GM12878 (cell line): ENCODE data around the gene BFSP2. TPM values are rescaled to one million over a fixed set of nuclear protein-coding genes. Genes with fewer than 3 reads are reported as not detected.

Experiments used
- ATAC-seq: fragments of 200-7000 bp; cut with Tn5 transposase; 3 replicates; pipeline ENCODE4 v1.9.1; 2020; ENCODE audit warnings: mild to moderate bottlenecking, moderate library complexity
- BruUV-seq: library from RNA; stranded (reverse); fragments of 400-500 nt; replicated peaks from 2 replicates; lab custom pipeline; 2021; lab: Mats Ljungman, UMichigan
- CTCF ChIA-PET: fragments of 300-600 bp; sonication (Branson Sonifier 250); formaldehyde crosslinking; extraction: SDS; loops from one replicate; lab custom pipeline; 2021; ENCODE audit warnings: inconsistent platforms; lab: Yijun Ruan, JAX
- POLR2A ChIA-PET: fragments of 350-600 bp; formaldehyde crosslinking; extraction: SDS; loops from one replicate; lab custom pipeline; 2021; ENCODE audit warnings: inconsistent platforms; lab: Charles Lee
- RAD21 ChIA-PET: fragments of 300-600 bp; sonication (Branson Sonifier 250); formaldehyde crosslinking; loops from one replicate; lab custom pipeline; 2023; ENCODE audit warnings: antibody characterized with exemption; ENCODE audit not compliant: unreplicated experiment; lab: Charles Lee
- SMC1A ChIA-PET: fragments of 300-600 bp; sonication (Branson Sonifier 250); formaldehyde crosslinking; loops from one replicate; lab custom pipeline; 2023; ENCODE audit not compliant: unreplicated experiment, uncharacterized antibody; lab: Charles Lee
- DNase-seq: peaks from one replicate; pipeline ENCODE4 v3.0.0-alpha.2; 2011; ENCODE audit warnings: low read depth, low spot score
- FAIRE-seq: peaks from 3 replicates; lab custom pipeline; 2011; peaks lifted over from hg19 to GRCh38; lab: Jason Lieb, UNC
- H2AFZ ChIP-seq: 2 replicates; pipeline ENCODE4 v1.6.0; 2011; ENCODE audit warnings: low read depth, low read length, control low read depth; ENCODE audit not compliant: control insufficient read depth
- H3K27ac ChIP-seq: 2 replicates; pipeline ENCODE4 v1.5.1; 2011; ENCODE audit warnings: control low read depth; ENCODE audit not compliant: control insufficient read depth, insufficient read depth
- H3K27me3 ChIP-seq, 2 experiments: replicated peaks in 1 of 2; 2 replicates each; pipeline versions ENCODE4 v1.6.0 to v1.6.1; 2011; ENCODE audit warnings: low read length in 1 of 2; ENCODE audit not compliant: control insufficient read depth in 2 of 2, insufficient read depth in 2 of 2
- H3K36me3 ChIP-seq, 2 experiments: 2 replicates each; pipeline ENCODE4 v1.5.1; 2011; ENCODE audit warnings: low read length in 1 of 2; ENCODE audit not compliant: control insufficient read depth in 2 of 2, insufficient read depth in 2 of 2
- H3K4me1 ChIP-seq: 2 replicates; pipeline ENCODE4 v1.6.1; 2011; ENCODE audit warnings: mild to moderate bottlenecking, low read length, moderate library complexity, mixed read lengths; ENCODE audit not compliant: control insufficient read depth, insufficient read depth
- H3K4me2 ChIP-seq: 2 replicates; pipeline ENCODE4 v1.6.0; 2011; ENCODE audit warnings: control low read depth; ENCODE audit not compliant: control insufficient read depth, insufficient read depth
- H3K4me3 ChIP-seq: fragments of 200-600 bp; sonication (generic); 2 replicates; pipeline ENCODE4 v1.5.1; 2016
- H3K79me2 ChIP-seq: 2 replicates; pipeline ENCODE4 v1.6.0; 2011; ENCODE audit warnings: low read length; ENCODE audit not compliant: control insufficient read depth, insufficient read depth
- H3K9ac ChIP-seq: 2 replicates; pipeline ENCODE4 v1.8.0; 2011; ENCODE audit warnings: low read length, control low read depth, mixed read lengths; ENCODE audit not compliant: control insufficient read depth, insufficient read depth
- H3K9me3 ChIP-seq: replicated peaks from 3 replicates; pipeline ENCODE4 v1.5.1; 2011; ENCODE audit warnings: mild to moderate bottlenecking, low read length; ENCODE audit not compliant: control insufficient read depth, insufficient read depth
- H4K20me1 ChIP-seq: 2 replicates; pipeline ENCODE4 v1.6.0; 2011; ENCODE audit not compliant: control insufficient read depth, insufficient read depth
- BHLHE40 ChIP-seq, 2 experiments: fragments of 450-650 bp in 1 of 2; IDR thresholded peaks; 2 replicates each; pipeline ENCODE4 v1.6.1; 2011 to 2017; ENCODE audit warnings: low read depth in 2 of 2, borderline replicate concordance in 1 of 2, improper control_type of control experiment in 1 of 2, low read length in 1 of 2, mild to moderate bottlenecking in 1 of 2
- BRCA1 ChIP-seq: IDR thresholded peaks from 2 replicates; pipeline ENCODE4 v1.6.1; 2011; ENCODE audit warnings: low read depth, low read length, improper control_type of control experiment
- CEBPB ChIP-seq, 2 experiments: fragments of 150-350 bp in 1 of 2; IDR thresholded peaks; 2 replicates each; pipeline ENCODE4 v1.6.1; 2012 to 2014; ENCODE audit warnings: low read depth in 2 of 2, low read length in 2 of 2, borderline replicate concordance in 1 of 2, inconsistent platforms in 1 of 2
- E4F1 ChIP-seq: fragments of 450-650 bp; IDR thresholded peaks from 2 replicates; pipeline ENCODE4 v1.6.1; 2018; ENCODE audit warnings: borderline replicate concordance, mild to moderate bottlenecking; ENCODE audit not compliant: partially characterized antibody
- LARP7 ChIP-seq: fragments of 450-650 bp; IDR thresholded peaks from 2 replicates; pipeline ENCODE4 v1.6.1; 2017; ENCODE audit warnings: mild to moderate bottlenecking
- MYC ChIP-seq: IDR thresholded peaks from 2 replicates; pipeline ENCODE4 v1.6.1; 2011; ENCODE audit warnings: mild to moderate bottlenecking, low read length, moderate library complexity, inconsistent platforms; ENCODE audit not compliant: insufficient read depth, insufficient replicate concordance, insufficient read length, severe bottlenecking
- NFIC ChIP-seq: IDR thresholded peaks from 2 replicates; pipeline ENCODE4 v1.6.1; 2012; ENCODE audit warnings: low read depth, mild to moderate bottlenecking, inconsistent platforms, low read length, moderate library complexity
- NFXL1 ChIP-seq: fragments of 450-650 bp; IDR thresholded peaks from 2 replicates; pipeline ENCODE4 v1.6.1; 2017; ENCODE audit warnings: antibody characterized with exemption, mild to moderate bottlenecking, borderline replicate concordance
- POLR2AphosphoS2 ChIP-seq: IDR thresholded peaks from 2 replicates; pipeline ENCODE4 v1.6.1; 2011; ENCODE audit warnings: low read depth, mild to moderate bottlenecking, low read length, improper control_type of control experiment, moderate library complexity
- REST ChIP-seq: IDR thresholded peaks from 2 replicates; pipeline ENCODE4 v1.6.1; 2012; ENCODE audit warnings: mild to moderate bottlenecking, low read depth, low read length
- SIN3A ChIP-seq: IDR thresholded peaks from 2 replicates; pipeline ENCODE4 v1.6.1; 2012; ENCODE audit warnings: low read depth, low read length, improper control_type of control experiment
- SPI1 ChIP-seq: IDR thresholded peaks from 2 replicates; pipeline ENCODE4 v1.6.1; 2011; ENCODE audit warnings: low read depth, mild to moderate bottlenecking, low read length, moderate library complexity, borderline replicate concordance; ENCODE audit not compliant: insufficient read depth
- STAT1 ChIP-seq: fragments of 450-650 bp; conservative IDR thresholded peaks from 2 replicates; pipeline ENCODE4 v1.6.1; 2014; ENCODE audit warnings: antibody characterized with exemption, mild to moderate bottlenecking
- TBL1XR1 ChIP-seq: IDR thresholded peaks from 2 replicates; pipeline ENCODE4 v1.6.1; 2012; ENCODE audit warnings: low read depth, low read length, improper control_type of control experiment
- ZBED1 ChIP-seq: IDR thresholded peaks from 2 replicates; pipeline ENCODE4 v1.6.1; 2016; ENCODE audit warnings: borderline replicate concordance
- ZBTB33 ChIP-seq: fragments of 450-650 bp; IDR thresholded peaks from 2 replicates; pipeline ENCODE4 v1.6.1; 2017; ENCODE audit warnings: mild to moderate bottlenecking
- ZNF24 ChIP-seq: fragments of 450-650 bp; IDR thresholded peaks from 2 replicates; pipeline ENCODE4 v1.6.1; 2017; ENCODE audit warnings: antibody characterized with exemption, mild to moderate bottlenecking
- ZNF622 ChIP-seq: fragments of 450-650 bp; IDR thresholded peaks from 2 replicates; pipeline ENCODE4 v1.6.1; 2017; ENCODE audit warnings: mild to moderate bottlenecking, inconsistent platforms
- WGBS: methylation state at CpG from one replicate; pipeline ENCODE4 v1.1.6; 2016; ENCODE audit warnings: low lambda C conversion rate; ENCODE audit not compliant: insufficient replicate concordance, insufficient coverage; ENCODE audit errors: missing lambda C conversion rate; 5-methylcytosine and 5-hydroxymethylcytosine counted together
- in situ Hi-C: fragments of 300-500 bp; cut with MboI; formaldehyde crosslinking; loops from 9 replicates; pipeline ENCODE4 v1.14.3; 2018; ENCODE audit warnings: mixed read lengths
- intact Hi-C: fragments of 100-400 bp; cut with micrococcal nuclease; formaldehyde crosslinking; loops from one replicate; pipeline ENCODE4 v1.14.2; 2022; ENCODE audit not compliant: unreplicated experiment
- polyA plus RNA-seq, 11 experiments: library from polyadenylated mRNA; depleted of rRNA in 4 of 11; unstranded in 6 of 11; stranded (reverse) in 5 of 11; fragments of >200 nt; fragmentation: Nextera tagmentation in 4 of 11; fragmentation: Illumina TruSeq in 1 of 11; extraction: Ambion mirVana in 4 of 11; extraction: Trizol in 1 of 11; gene quantifications; 1 replicate in 1 of 11; 2 replicates in 10 of 11; pipeline versions ENCODE4 v1.2.1 to v1.2.3, GENCODE V29; 2011 to 2016; ENCODE audit warnings: inconsistent platforms in 2 of 11, missing spikeins in 2 of 11, low read depth in 1 of 11
- total RNA-seq, 4 experiments: library from RNA; depleted of rRNA in 3 of 4; stranded (reverse); fragments of >200 nt in 3 of 4; fragmentation: Illumina TruSeq in 1 of 4; extraction: Trizol in 1 of 4; gene quantifications; 2 replicates each; pipeline versions ENCODE4 v1.2.1 to v1.2.3, GENCODE V29; 2013 to 2021

Gene BFSP2
- total and polyA plus RNA-seq, 10 of the 15 experiments (the other 5 are each of a cell fraction or from before 2014, with no cell fraction given): 1.5 to 20.4 (median 7.3) TPM

- H3K27me3 ChIP-seq: no peaks in the 10 kb centered on the region; a peak in 1 of 4 replicates
- ChIA-PET SMC1A (no interaction called here), POLR2A (no interaction called here), CTCF (no interaction called here), RAD21 (interaction anchor here (1.2 kb wide), 1 partner anchor 327 kb away, joined by 5 read pairs; no protein-coding TSS in a partner anchor)
- DNase-seq: no peak
- no peak for ATAC-seq
- intact Hi-C loops: no loop called here
- no peaks in the 10 kb centered on the region for H3K36me3 ChIP-seq
- in situ Hi-C loops: no loop called here
- no peaks in the 10 kb centered on the region for H3K9me3 ChIP-seq
- H3K4me2 ChIP-seq: no peak overlapping the region
- peaks cover 2% of the 10 kb centered on the region; the same call in 1 of the 2 replicates for H4K20me1 ChIP-seq
- H3K4me3 ChIP-seq: no peak overlapping the region
- no peaks in the 10 kb centered on the region for H3K4me1 ChIP-seq
- H3K27ac ChIP-seq: no peak overlapping the region
- H3K9ac ChIP-seq: no peak overlapping the region
- no peaks in the 10 kb centered on the region for H3K79me2 ChIP-seq
- WGBS: 0% methylated on average over 1 of the region's 1 CpG
- no peak for FAIRE-seq
- no TSS peak for BruUV-seq
- H2AFZ ChIP-seq: no peak overlapping the region
- no peak for TF ChIP-seq POLR2AphosphoS2
- no peak for TF ChIP-seq LARP7
- no peak for TF ChIP-seq CEBPB (IDR thresholded peaks at IDR 0.05; ENCODE audit: borderline replicate concordance in 1 of 2, low read depth in 2 of 2, low read length in 2 of 2)
- TF ChIP-seq BRCA1: no peak
- TF ChIP-seq ZNF24: no peak
- no peak for TF ChIP-seq NFXL1
- no peak for TF ChIP-seq BHLHE40 (IDR thresholded peaks at IDR 0.05; ENCODE audit: borderline replicate concordance in 1 of 2, low read depth in 2 of 2, low read length in 1 of 2)
- no peak for TF ChIP-seq ZBED1
- TF ChIP-seq STAT1: no peak
- no peak for TF ChIP-seq SPI1
- no peak for TF ChIP-seq E4F1
- no peak for TF ChIP-seq MYC
- no peak for TF ChIP-seq NFIC
- no peak for TF ChIP-seq TBL1XR1
- no peak for TF ChIP-seq REST
- no peak for TF ChIP-seq ZBTB33
- TF ChIP-seq SIN3A: no peak
- no peak for TF ChIP-seq ZNF622
Measured at GRCh38 chr3:133367956-133368355, 31.9 kb upstream of the BFSP2 start.
